HG03520 (cell line): Measurements from ENCODE around the gene BCL6.
"Not testable (repeated sequence)": the region's sequence is repeated elsewhere in the genome, so short reads cannot be mapped to it uniquely, and the experiment has no call there.

Source experiments
- ATAC-seq: cut with Tn5 transposase; IDR thresholded peaks from one replicate; pipeline ENCODE4 v1.9.1; 2021; ENCODE audit warnings: mild to moderate bottlenecking, moderate library complexity; ENCODE audit not compliant: unreplicated experiment

BCL6 gene

DNA sequence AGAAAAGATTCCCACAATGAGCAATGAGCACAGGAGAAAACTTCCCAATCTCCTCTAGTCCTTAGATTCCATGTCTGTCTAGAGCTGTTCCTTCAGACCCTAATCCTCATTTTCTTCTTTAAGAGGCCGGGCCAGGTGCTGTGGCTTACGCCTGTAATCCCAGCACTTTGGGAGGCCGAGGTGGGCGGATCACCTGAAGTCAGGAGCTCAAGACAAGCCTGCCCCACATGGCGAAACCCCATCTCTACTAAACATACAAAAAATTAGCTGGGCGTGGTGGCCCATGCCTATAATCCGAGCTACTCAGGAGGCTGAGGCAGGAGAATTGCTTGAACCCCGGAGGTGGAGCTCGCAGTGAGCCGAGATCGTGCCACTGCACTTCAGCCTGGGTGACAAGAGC lies 63.5 kb downstream of the BCL6 start:
- not testable (repeated sequence) for ATAC-seq

DNA sequence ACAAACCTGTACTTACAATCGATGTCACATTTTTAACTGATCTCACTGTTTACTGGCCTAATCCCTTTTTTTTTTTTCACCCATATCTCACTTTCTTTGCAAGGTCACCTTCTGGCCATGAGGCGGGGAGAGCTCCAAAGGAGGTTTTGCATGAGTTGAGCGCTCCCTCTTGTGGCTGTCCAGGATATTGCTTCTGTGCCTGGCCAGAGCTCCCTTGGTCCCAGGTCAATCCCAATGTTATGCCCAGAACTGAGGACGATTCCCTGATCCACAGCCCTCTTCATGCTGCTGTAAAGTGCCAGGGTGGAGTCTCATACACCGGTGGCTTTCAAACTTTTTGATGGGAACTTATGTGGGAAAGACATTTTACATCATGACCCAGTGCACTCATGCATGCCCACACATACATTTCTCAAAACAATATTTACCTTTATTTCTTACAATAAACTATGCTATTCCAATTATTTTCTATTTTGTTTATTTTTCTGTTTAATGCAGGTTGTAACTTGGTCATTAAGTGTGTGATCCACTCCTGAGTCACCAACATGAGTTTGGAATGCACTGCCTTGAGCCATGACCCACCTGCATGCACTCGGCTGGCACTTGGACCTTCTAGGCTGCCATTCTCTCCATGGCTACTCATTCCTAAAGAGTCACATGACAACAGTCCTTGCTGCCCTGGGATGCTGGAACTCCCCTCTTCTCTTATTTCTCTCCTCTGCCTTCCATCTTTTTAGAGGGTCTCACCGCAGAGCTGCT lies 65.5 kb downstream of the BCL6 start:
- no peak for ATAC-seq

DNA sequence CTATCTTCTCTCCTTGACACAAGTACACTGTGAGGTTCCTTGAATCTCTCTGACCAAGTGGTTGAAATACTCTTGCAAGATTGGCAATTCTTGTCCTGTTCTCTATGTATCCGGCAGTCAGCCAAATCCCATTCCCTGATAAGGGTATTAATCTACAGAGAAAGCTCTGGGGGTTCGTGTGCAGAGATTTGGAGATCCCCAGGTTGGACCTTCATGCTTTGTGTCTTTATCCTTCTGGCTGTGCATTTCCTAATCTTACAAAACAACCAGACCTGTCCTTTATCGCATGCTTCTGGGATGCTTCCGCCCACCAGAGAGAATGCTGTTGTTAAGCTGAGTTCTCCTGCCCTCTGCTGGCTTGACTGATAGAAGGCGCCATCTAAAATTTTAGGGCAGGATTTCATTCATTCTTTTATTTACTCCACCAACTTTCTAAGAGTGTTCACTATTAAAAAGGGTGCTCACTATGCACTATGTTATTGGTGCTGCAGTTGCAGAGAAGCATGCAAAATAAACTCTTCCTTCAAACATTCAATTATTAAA lies 66.5 kb downstream of the BCL6 start:
- no peak for ATAC-seq

DNA sequence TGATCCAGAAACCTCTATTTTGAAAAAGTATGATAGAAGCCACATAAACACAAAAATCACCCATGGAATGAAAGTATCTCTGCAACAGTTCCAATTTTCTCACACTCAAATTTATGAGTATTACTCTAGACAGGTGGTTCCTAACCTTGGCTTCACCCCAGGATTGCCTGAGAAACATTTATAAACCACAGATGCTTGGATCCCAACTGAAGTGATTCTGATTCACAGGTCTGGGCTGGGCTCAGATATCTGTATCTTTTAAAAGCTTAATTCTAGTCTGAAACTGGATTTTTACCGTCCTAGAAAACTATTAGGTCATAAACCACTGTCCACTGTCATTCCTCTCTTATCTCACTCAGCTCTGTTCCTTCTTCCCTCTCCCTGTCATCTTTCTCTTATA lies 67.7 kb downstream of the BCL6 start:
- no peak for ATAC-seq

DNA sequence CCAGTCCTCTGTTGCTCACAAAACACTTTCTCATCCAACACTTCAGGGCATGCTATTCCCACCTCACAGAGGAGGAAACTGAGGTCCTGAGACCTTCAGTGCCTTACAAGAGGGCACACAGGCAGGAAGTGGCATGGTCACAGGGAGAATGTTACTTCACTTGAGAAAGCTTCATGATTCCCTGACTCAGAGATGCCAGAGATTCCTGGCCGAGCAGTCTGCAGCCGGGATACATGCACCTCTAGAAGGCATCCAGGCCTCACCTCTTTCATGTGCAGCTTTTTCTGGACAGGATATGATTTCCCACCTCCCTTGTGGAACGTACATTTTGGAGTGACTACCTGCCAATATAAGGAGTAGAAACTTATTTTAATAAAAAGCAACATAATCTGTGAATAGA lies 72.3 kb downstream of the BCL6 start:
- no peak for ATAC-seq
